Sigmoid colon (tissue), 4 donors: ENCODE data around the gene MED4.

ENCODE experiments used
- POLR2A ChIP-seq, 2 donors: fragments of 450-650 bp; IDR thresholded peaks; one replicate each; pipeline ENCODE4 v1.6.1; 2016; ENCODE audit warnings: antibody characterized with exemption in 2 of 2, mild to moderate bottlenecking in 2 of 2, moderate library complexity in 2 of 2
- POLR2AphosphoS5 ChIP-seq, 4 donors: sonication (generic); formaldehyde crosslinking; IDR thresholded peaks; one replicate each; pipeline ENCODE4 v1.6.1; 2017; ENCODE audit warnings: antibody characterized with exemption in 4 of 4
- TF ChIP-seq, protein P1 (sequence below), 4 experiments: fragments of 450-650 bp in 3 of 4; fragments of 200-600 bp in 1 of 4; IDR thresholded peaks; one replicate each; pipeline ENCODE4 v1.5.1; 2016 to 2019; ENCODE audit warnings: antibody characterized with exemption in 4 of 4, mild to moderate bottlenecking in 3 of 4, moderate library complexity in 2 of 4

DNA sequence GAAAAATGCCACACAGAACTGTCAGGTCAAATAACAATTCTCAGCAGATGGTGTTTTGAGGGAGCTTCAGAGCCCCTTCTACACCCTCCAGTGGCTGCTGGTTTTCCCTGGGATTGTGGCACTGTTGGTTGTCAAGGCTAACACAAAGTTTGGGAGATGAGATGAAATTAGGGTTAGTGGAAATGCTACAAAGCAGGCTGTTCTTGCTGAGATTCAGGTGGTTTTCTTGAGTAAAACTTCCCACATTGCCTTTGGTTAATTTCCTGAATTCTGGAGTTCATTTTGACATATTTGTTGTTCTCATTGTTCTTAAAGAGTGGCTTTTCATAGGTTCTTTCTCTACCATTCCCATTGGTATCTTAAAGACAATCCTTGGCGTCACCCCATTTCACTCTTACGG lies 22.1 kb downstream of the MED4 start:
- TF ChIP-seq, protein P1, sequence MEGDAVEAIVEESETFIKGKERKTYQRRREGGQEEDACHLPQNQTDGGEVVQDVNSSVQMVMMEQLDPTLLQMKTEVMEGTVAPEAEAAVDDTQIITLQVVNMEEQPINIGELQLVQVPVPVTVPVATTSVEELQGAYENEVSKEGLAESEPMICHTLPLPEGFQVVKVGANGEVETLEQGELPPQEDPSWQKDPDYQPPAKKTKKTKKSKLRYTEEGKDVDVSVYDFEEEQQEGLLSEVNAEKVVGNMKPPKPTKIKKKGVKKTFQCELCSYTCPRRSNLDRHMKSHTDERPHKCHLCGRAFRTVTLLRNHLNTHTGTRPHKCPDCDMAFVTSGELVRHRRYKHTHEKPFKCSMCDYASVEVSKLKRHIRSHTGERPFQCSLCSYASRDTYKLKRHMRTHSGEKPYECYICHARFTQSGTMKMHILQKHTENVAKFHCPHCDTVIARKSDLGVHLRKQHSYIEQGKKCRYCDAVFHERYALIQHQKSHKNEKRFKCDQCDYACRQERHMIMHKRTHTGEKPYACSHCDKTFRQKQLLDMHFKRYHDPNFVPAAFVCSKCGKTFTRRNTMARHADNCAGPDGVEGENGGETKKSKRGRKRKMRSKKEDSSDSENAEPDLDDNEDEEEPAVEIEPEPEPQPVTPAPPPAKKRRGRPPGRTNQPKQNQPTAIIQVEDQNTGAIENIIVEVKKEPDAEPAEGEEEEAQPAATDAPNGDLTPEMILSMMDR (IDR thresholded peaks at IDR 0.05): no peak
- no peak for TF ChIP-seq POLR2A (IDR thresholded peaks at IDR 0.05)
- no peak for TF ChIP-seq POLR2AphosphoS5 (IDR thresholded peaks at IDR 0.05)
